Stimulated activated CD8-positive, alpha-beta memory T cell treated with anti-CD3 and anti-CD28 coated beads, Interleukin-7, amount 100 ng/mL, for 1 hour (primary cell): ENCODE measurements around the gene FER.

Experiments
- DNase-seq, 2 donors: peaks; one replicate each; pipeline ENCODE4 v3.0.0-alpha.2; 2020; ENCODE audit warnings: low read depth in 2 of 2

The FER gene

GRCh38 chr5:109177782-109178181 is 430.1 kb downstream of the FER start:
- DNase-seq: no peak

- no peak for DNase-seq
These were observed 433.0 kb downstream of the FER start for GRCh38 chr5:109180668-109181067.

- no peak for DNase-seq
These were observed 439.1 kb downstream of the FER start for GRCh38 chr5:109186759-109187158.

- DNase-seq: no peak
These were observed 443.5 kb downstream of the FER start for GRCh38 chr5:109191153-109191558.

- DNase-seq: no peak
These were observed 444.3 kb downstream of the FER start for GRCh38 chr5:109192027-109192426.

GRCh38 chr5:109192555-109193281 is 445.0 kb downstream of the FER start:
- no peak for DNase-seq

GRCh38 chr5:109195667-109196066 is 448.0 kb downstream of the FER start:
- no peak for DNase-seq

- no peak for DNase-seq
These were observed 448.6 kb downstream of the FER start for GRCh38 chr5:109196087-109196822.

- no peak for DNase-seq
These were observed 449.1 kb downstream of the FER start for GRCh38 chr5:109196823-109197160.

GRCh38 chr5:109199289-109199688 is 451.6 kb downstream of the FER start:
- no peak for DNase-seq

GRCh38 chr5:109199799-109200620 is 452.3 kb downstream of the FER start:
- DNase-seq: no peak

GRCh38 chr5:109215040-109215439 is 467.3 kb downstream of the FER start:
- DNase-seq: no peak

- DNase-seq: no peak
These were observed 471.1 kb downstream of the FER start for GRCh38 chr5:109218818-109219217.

GRCh38 chr5:109223531-109223930 is 475.8 kb downstream of the FER start:
- no peak for DNase-seq

- DNase-seq: no peak
These were observed 476.7 kb downstream of the FER start for GRCh38 chr5:109224276-109224882.

- no peak for DNase-seq
These were observed 478.3 kb downstream of the FER start for GRCh38 chr5:109225716-109226625.

GRCh38 chr5:109230369-109230768 is 482.7 kb downstream of the FER start:
- no peak for DNase-seq

- DNase-seq: no peak
These were observed 483.6 kb downstream of the FER start for GRCh38 chr5:109231331-109231730.

- DNase-seq: no peak
These were observed 486.7 kb downstream of the FER start for GRCh38 chr5:109234381-109234780.

GRCh38 chr5:109239456-109239855 is 491.8 kb downstream of the FER start:
- no peak for DNase-seq

GRCh38 chr5:109242518-109242917 is 494.8 kb downstream of the FER start:
- no peak for DNase-seq
